Esophagus muscularis mucosa (tissue), 4 donors: ENCODE measurements around the gene THOC3. TPM values are rescaled to one million over a fixed set of nuclear protein-coding genes. Genes with fewer than 3 reads are reported as not detected.
A peak's percentile ranks its signal among the peaks of the same experiment; 100 is the strongest.
"Not testable (repeated sequence)": the region's sequence is repeated elsewhere in the genome, so short reads cannot be mapped to it uniquely, and the experiment has no call there.

Experiments used
- DNase-seq: peaks from one replicate; pipeline ENCODE4 v3.0.0-alpha.2; 2017; ENCODE audit errors: extremely low spot score
- H3K27ac ChIP-seq, 4 donors: fragments of 200-600 bp; sonication (generic); replicated peaks in 1 of 4; 1 replicate in 3 of 4; 2 replicates in 1 of 4; pipeline ENCODE4 v1.5.1; 2016 to 2019; ENCODE audit warnings: mild to moderate bottlenecking in 1 of 4
- H3K27me3 ChIP-seq, 4 donors: fragments of 200-600 bp; sonication (generic); one replicate each; pipeline versions ENCODE4 v1.5.1 to v1.6.0; 2016 to 2019
- H3K36me3 ChIP-seq, 4 donors: fragments of 200-600 bp; sonication (generic); one replicate each; pipeline ENCODE4 v1.5.1; 2016 to 2019
- H3K4me1 ChIP-seq, 4 donors: fragments of 200-600 bp; sonication (generic); one replicate each; pipeline ENCODE4 v1.5.1; 2016 to 2019
- H3K4me3 ChIP-seq, 4 donors: fragments of 200-600 bp; sonication (generic); 1 replicate in 2 of 4; 2 replicates in 2 of 4; pipeline ENCODE4 v1.5.1; 2016 to 2019; ENCODE audit warnings: mild to moderate bottlenecking in 4 of 4, moderate library complexity in 1 of 4
- H3K9me3 ChIP-seq, 4 donors: fragments of 200-600 bp; sonication (generic); 1 replicate in 3 of 4; 2 replicates in 1 of 4; pipeline ENCODE4 v1.5.1; 2016 to 2019
- whole genome bisulfite sequencing: methylation state at CpG from one replicate; pipeline ENCODE4 v1.1.5; 2018; 5-methylcytosine and 5-hydroxymethylcytosine counted together
- intact Hi-C: fragments of 100-400 bp; cut with DNase I; formaldehyde crosslinking; loops from one replicate; pipeline ENCODE4 v1.15.1; 2023
- total RNA-seq, 4 donors: library from RNA; depleted of rRNA; stranded (reverse); fragments of >200 nt; gene quantifications; one replicate each; pipeline versions ENCODE4 v1.1.0 to v1.2.1, GENCODE V29; 2016

The THOC3 gene
- total RNA-seq, 4 donors from 2014 or later, result 14.4 to 26.8 (median 23.8) TPM

DNA sequence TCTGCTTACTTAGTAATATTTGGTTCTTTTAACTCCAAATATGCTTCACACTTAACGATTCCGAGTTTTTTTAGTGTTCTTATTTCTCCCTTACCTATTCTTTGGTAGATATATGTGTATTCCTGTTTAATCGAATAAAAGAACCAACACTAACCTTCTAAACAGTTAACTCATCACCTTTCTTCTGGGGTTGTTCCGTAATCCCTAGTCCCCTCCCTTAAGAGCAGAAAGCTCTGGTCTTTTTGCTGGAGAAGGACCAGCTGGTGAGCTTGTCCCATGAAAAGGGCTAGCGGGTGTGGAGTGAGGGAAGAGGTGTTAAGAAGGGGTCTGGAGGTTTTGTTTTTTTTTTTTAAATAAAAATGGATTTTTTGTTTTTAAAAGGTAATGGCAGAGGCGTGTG lies 266 bp upstream of the THOC3 start:
- intact Hi-C loops, DNase-seq, H3K27me3 ChIP-seq, H3K9me3 ChIP-seq, H3K36me3 ChIP-seq, H3K4me1 ChIP-seq: not testable (repeated sequence)
- WGBS, result 5% methylated on average over 3 of the region's 6 CpGs
- Histone ChIP-seq H3K27ac (peak overlapping the region in 1 of 4 donors; percentile 34), H3K4me3 (peak overlapping the region; percentile 62 to 73 (median 68))

DNA sequence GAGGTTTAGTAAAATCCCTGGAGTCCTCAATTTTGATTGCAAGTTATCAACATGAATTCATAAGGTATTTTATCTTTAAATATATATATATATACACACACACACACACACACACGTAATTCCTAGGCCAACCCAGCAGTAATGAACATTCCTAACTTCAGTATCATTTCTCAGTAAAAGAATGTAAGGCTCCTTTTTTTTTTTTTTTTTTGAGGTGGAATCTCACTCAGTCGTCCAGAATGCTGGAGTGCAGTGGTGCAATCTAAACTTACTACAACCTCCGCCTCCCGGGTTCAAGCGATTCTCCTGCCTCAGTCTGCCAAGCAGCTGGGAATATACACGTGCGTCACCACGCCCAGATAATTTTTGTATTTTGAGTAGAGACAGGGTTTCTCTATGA lies 5.8 kb downstream of the THOC3 start:
- DNase-seq, H3K27ac ChIP-seq, intact Hi-C loops, H3K36me3 ChIP-seq, H3K9me3 ChIP-seq, H3K4me1 ChIP-seq, H3K4me3 ChIP-seq, H3K27me3 ChIP-seq: not testable (repeated sequence)
- WGBS, result 90% methylated on average over 4 of the region's 8 CpGs

DNA sequence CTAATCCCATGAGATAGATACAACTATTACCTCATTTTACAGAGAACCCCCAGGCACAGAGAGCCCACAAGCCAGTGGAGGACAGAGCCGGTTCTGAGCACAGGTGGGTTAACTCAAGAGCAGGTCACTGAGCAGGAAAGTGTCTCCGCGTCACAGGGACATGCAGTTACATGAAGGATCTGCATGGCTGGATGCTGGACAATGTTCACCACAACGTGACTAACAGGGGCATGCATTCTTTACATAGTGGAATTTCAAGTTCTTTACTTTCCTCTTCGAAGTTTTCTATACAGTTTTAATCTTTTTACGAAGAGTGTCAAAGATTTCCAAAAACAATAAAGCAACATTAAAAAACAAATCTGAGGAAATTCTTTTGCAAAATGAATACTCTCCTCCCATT lies 7.9 kb downstream of the THOC3 start:
- H3K9me3 ChIP-seq, H3K27me3 ChIP-seq, H3K4me1 ChIP-seq, intact Hi-C loops, DNase-seq, H3K36me3 ChIP-seq, H3K4me3 ChIP-seq, H3K27ac ChIP-seq: not testable (repeated sequence)
- WGBS, result 85% methylated on average over 6 of the region's 6 CpGs

DNA sequence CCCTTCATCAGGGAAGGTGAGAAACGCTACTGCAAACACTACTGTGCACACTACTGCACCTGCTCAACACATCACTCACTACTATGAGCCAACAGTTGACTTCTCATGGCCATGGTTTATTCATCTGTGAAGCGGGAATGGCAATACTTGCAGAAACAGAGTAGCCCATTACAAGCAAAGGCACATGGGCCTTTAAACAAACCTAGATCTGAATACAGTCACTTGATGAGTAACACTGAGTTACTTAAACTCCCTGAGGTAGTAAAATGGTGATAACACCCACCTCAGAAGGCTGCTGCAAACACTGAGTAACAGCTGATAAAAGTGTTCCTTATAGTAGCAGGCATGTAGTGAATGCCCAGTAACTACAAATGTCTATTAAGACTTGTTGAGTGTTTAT lies 9.6 kb downstream of the THOC3 start:
- H3K36me3 ChIP-seq, H3K9me3 ChIP-seq, intact Hi-C loops, H3K4me3 ChIP-seq, H3K27ac ChIP-seq, DNase-seq, H3K27me3 ChIP-seq, H3K4me1 ChIP-seq: not testable (repeated sequence)
- WGBS, result 95% methylated on average over 2 of the region's 2 CpGs

DNA sequence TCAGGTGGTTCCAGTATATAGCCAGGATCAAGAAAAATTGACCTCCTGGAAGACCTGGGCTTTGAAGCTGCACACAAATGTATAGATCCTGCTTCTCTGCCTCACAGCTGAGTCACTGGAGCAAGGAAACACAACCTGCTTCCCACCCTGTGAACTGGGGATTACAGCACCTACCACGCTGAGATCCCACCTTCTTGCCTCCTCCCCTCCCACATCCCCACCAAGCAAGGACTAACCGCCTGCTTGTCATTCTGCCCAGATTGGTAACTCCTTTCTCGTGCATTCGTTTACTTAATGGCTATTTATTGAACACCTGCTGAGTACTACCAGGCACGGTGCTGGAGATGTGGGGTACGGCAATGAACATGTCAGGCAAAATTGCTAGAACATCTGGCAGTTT lies 14.0 kb downstream of the THOC3 start:
- H3K27me3 ChIP-seq, H3K27ac ChIP-seq, H3K4me1 ChIP-seq, H3K36me3 ChIP-seq, intact Hi-C loops, H3K9me3 ChIP-seq, H3K4me3 ChIP-seq: not testable (repeated sequence)
- peak; percentile 14 for DNase-seq
- WGBS, result 87% methylated on average over 4 of the region's 6 CpGs

DNA sequence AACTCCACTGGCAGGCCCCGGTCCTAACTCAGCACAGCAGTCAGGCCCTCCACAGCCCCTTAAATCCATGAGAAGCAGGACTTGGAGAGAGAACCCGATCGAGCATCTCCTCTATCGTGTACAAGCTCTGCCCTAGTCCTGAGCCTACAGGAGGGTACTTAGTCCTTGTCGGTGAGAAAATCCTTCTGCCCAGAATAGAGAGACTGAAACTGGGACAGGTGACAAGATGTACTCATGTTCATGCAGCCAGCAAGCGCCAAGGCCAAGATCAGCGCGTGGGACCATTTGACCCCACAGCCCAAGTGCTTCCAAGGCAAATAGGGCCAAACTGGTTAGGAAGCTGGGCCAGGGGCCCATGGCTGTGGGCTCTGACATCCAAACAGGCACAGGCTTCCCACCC lies 15.3 kb downstream of the THOC3 start:
- H3K9me3 ChIP-seq, H3K27me3 ChIP-seq, DNase-seq, H3K27ac ChIP-seq, H3K4me1 ChIP-seq, H3K4me3 ChIP-seq, H3K36me3 ChIP-seq, intact Hi-C loops: not testable (repeated sequence)
- 94% methylated on average over 5 of the region's 8 CpGs for WGBS

DNA sequence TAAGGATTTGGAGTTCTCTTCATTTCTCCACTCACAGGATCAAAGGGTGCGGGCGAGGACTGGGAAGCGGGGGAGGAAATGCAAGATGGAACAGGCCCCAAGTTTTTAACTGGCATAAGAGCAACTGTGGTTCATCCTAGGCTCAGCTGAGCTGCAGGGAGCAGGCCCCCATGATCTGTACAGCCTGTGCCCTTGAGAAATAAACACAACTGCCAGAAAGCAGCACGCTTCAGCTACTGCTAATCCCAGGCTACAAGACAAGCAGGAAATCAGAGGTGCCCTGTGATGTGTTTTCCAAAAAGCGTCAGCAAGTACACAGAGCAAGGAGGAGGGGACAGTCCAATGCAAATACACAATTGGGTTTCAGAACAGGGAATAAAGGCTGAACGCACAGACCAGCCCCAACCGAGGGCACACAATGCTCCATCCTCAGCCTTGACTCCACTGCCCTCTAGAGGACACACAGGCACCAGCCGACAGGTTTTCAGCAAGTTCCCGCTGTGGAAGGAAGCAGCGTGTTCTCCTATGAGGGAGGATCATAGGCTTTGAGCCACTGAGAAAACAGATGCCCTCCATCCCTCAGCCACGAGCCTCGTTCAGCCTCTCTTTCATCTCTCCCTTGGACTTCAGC lies 16.7 kb downstream of the THOC3 start:
- DNase-seq, H3K27me3 ChIP-seq, H3K36me3 ChIP-seq, H3K4me1 ChIP-seq, H3K9me3 ChIP-seq, intact Hi-C loops, H3K4me3 ChIP-seq, H3K27ac ChIP-seq: not testable (repeated sequence)
- 100% methylated on average over 1 of the region's 12 CpGs for WGBS

DNA sequence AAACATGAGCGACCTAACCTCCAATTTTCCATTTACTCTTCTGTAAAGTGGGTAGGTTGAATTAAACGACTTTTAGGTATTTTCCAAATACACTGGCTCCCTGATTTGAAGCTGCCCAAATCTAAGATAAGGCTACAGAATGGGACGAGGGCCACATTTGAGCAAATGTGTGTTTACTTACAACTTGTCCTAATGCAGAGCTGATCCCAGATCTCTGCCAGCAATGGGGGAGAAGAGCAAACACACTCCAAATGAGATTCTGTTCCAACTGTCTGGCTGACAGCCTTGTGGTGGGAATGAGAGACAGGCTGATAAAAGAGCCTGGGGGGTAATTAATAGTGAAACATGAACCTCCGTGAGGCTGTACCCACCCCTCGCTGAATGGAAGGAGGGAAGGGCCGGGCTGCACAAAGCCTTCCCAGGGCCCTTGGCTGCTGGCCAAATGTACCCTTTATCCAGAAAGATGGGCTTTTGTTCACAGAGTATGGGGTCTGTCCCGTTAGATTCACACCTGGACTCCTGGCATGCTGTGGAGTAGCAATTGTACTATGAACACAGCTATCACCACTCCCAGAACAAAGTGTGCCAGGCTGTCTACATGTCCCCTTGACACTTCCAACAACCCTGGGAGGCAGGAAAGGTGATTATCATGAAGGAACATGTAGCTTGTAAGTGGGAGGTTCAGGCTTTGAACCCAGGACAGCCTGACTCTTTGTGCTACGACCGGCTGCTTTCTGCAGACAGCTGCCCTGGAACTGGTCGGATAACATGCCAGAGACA lies 19.6 kb downstream of the THOC3 start:
- H3K27me3 ChIP-seq, DNase-seq, H3K36me3 ChIP-seq, H3K4me1 ChIP-seq, H3K9me3 ChIP-seq, intact Hi-C loops, H3K27ac ChIP-seq, H3K4me3 ChIP-seq: not testable (repeated sequence)
- 78% methylated on average over 3 of the region's 10 CpGs for WGBS

DNA sequence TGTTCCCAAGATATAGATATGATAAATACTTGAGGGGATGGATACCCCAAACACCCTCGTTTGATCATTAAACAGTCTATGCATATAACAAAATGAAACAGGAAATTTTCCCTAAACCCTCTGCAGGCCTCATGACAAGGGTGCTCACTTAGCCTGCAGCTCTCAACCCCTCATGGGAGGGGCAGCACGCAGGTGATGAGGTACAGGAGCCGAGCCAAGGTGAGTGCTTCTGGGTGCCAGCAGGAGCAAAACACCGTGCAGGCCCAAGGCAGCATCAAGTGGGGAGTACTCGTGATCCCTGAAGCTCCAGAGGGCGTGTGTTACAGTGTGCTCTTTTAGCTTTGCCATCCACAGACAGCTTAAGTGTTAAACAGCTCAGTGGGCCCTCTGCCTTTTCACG lies 24.9 kb downstream of the THOC3 start:
- H3K27me3 ChIP-seq, intact Hi-C loops, DNase-seq, H3K27ac ChIP-seq, H3K9me3 ChIP-seq, H3K4me1 ChIP-seq, H3K4me3 ChIP-seq, H3K36me3 ChIP-seq: not testable (repeated sequence)
- 100% methylated on average over 1 of the region's 7 CpGs for WGBS

DNA sequence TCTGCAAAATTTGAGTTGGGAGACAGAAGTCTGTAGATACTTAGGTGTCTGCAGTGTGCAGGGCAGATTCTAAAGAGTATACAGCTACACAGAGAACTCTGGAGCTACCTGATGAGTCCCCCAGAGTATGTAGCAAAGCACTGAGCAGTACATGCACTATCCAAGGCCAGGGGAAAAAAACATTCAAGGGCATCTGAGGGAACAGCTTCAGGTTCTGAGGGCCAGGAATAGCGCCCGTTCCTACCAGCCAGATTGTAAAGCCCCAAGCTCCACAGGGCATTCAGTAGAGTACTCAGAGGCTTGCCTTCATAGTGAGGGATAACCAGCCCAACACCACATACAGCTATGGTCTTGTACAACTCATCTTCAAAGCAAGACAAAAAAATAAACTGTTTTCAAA lies 27.5 kb downstream of the THOC3 start:
- H3K4me3 ChIP-seq, intact Hi-C loops, H3K9me3 ChIP-seq, H3K36me3 ChIP-seq, DNase-seq, H3K4me1 ChIP-seq, H3K27me3 ChIP-seq, H3K27ac ChIP-seq: not testable (repeated sequence)
- WGBS, result no CpG with 5 or more reads among the region's 2 CpGs

DNA sequence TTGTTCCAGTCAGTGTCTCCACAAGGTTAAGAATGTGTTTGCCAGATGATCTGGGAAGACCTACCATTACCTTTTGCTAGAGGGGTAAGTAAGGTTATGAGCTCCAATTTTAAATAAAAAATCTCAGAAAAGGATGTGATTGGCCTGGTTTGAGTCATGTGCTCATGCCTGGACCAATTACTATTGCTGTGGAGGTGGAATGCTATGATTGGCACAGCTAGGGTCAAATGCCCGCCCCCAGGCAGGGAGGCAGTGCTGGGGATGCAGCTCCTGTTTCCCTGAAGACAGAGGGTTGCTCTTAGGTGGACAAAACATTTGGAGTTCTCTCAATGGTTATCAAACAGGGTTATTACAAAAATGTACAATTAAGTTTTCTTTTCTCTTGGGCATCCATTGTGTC lies 29.6 kb downstream of the THOC3 start:
- intact Hi-C loops, H3K9me3 ChIP-seq, H3K27ac ChIP-seq, DNase-seq, H3K27me3 ChIP-seq, H3K36me3 ChIP-seq, H3K4me3 ChIP-seq, H3K4me1 ChIP-seq: not testable (repeated sequence)
- whole genome bisulfite sequencing, result 80% methylated on average over 1 of the region's 1 CpG

DNA sequence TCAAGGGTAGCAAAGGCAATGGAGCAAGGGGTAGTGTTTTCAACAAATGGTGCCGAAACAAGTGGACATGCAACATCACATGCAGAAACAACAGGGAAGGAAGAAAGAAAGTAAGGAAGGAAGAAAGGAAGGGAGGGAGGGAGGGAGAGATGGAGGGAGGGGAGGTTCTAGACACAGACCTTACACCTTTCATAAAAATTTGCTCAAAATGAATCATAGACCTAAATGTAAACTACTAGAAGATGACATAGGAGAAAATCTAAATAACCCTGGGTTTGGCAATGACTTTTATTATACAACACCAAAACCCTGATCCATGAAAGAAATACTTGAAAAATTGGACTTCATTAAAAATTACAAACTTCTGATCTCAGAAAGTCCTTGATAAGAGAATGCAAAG lies 39.4 kb downstream of the THOC3 start:
- H3K36me3 ChIP-seq, intact Hi-C loops, H3K27ac ChIP-seq, H3K4me3 ChIP-seq, H3K27me3 ChIP-seq, H3K4me1 ChIP-seq, DNase-seq, H3K9me3 ChIP-seq: not testable (repeated sequence)
- WGBS, result 89% methylated on average over 1 of the region's 1 CpG

DNA sequence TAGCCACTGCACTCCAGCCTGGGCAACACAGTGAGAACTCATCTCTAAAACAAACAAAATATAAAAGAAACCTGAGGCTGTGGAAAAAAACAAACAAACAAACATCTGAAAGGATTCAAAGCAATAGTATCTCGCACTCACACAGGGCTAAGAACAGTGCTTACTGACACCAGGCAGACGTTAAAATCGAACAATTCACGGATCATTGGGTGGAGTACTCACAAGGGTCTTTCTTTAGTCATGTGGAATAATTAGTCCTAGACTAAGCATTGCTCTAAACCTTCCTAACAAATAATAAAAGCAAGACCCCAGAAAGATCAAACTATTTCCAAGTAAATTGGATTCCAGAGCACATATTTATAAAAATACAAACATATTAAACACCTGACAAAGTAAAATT lies 43.0 kb downstream of the THOC3 start:
- intact Hi-C loops, H3K36me3 ChIP-seq, H3K9me3 ChIP-seq, H3K4me1 ChIP-seq, H3K27ac ChIP-seq, H3K4me3 ChIP-seq, H3K27me3 ChIP-seq: not testable (repeated sequence)
- WGBS, result 92% methylated on average over 4 of the region's 4 CpGs
- peak; percentile 60 for DNase-seq
